ENCODE measurements around the gene GALK1.

The GALK1 gene

GRCh38 chr17:75771334-75772281, 6.6 kb upstream of the GALK1 start:
- H3K9me2 ChIP-seq (ENCODE audit: low read depth, low read length) = no peaks in the 10 kb centered on the region
- H3K4me2 ChIP-seq (ENCODE audit: low read length) = no peak overlapping the region
- peaks cover under 1% of the 10 kb centered on the region; the same call in 1 of the 2 replicates for H3F3A ChIP-seq (ENCODE audit: insufficient read depth, low read length)
- no peak overlapping the region for H3K9ac ChIP-seq (ENCODE audit: low read length)
- peaks cover 6% of the 10 kb centered on the region; the same call in 1 of the 2 replicates for H3K36me3 ChIP-seq (ENCODE audit: insufficient read depth, low read length)
- no peaks in the 10 kb centered on the region for H3K27me3 ChIP-seq (ENCODE audit: insufficient read depth, low read length)
- no peak overlapping the region for H2AFZ ChIP-seq (ENCODE audit: low read length)
- H4K20me1 ChIP-seq (ENCODE audit: insufficient read depth, low read length) = no peaks in the 10 kb centered on the region
- H3K4me3 ChIP-seq (ENCODE audit: low read depth, low read length, poor library complexity, severe bottlenecking) = no peak overlapping the region
- TF ChIP-seq EZH2 (IDR thresholded peaks at IDR 0.05; ENCODE audit: borderline replicate concordance, low read length) (no peak), CTCF (IDR thresholded peaks at IDR 0.05; ENCODE audit: low read length) (no peak)
- peak overlapping the region; percentile 9 for H3K27ac ChIP-seq (ENCODE audit: low read depth, low read length, poor library complexity, severe bottlenecking)
- peaks cover 11% of the 10 kb centered on the region for H3K4me1 ChIP-seq (ENCODE audit: insufficient read depth, low read length, severe bottlenecking)
- H3K79me2 ChIP-seq (ENCODE audit: insufficient read depth, low read length) = no peaks in the 10 kb centered on the region
- no peaks in the 10 kb centered on the region for H3K9me3 ChIP-seq (ENCODE audit: low read length)

DNA sequence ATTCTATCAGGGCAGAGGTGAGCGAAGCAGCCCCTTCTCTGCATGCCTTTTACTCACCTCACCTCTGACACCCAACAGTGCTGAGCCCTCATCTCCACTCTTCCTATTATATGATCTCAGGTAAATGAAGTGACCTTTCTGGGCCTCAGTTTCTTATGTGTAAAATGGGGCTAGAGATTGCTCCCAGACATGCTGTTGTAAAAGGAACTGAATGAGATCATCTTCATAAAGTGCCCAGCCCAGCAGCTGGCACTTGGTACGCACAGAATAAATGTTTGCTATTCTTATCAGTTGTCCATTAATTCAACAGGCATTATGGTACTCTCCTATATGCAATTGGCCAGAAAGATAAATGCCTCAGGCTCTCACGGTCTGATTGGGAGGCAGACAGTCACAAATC, 4.5 kb upstream of the GALK1 start:
- H3K27me3 ChIP-seq (ENCODE audit: insufficient read depth, low read length) = no peaks in the 10 kb centered on the region
- H3K79me2 ChIP-seq (ENCODE audit: insufficient read depth, low read length) = no peaks in the 10 kb centered on the region
- no peak overlapping the region for H2AFZ ChIP-seq (ENCODE audit: low read length)
- H3K4me1 ChIP-seq (ENCODE audit: insufficient read depth, low read length, severe bottlenecking) = peaks cover 10% of the 10 kb centered on the region
- H3K4me3 ChIP-seq (ENCODE audit: low read depth, low read length, poor library complexity, severe bottlenecking) = no peak overlapping the region
- no peaks in the 10 kb centered on the region for H3F3A ChIP-seq (ENCODE audit: insufficient read depth, low read length)
- H4K20me1 ChIP-seq (ENCODE audit: insufficient read depth, low read length) = no peaks in the 10 kb centered on the region
- H3K9ac ChIP-seq (ENCODE audit: low read length) = no peak overlapping the region
- H3K9me3 ChIP-seq (ENCODE audit: low read length) = no peaks in the 10 kb centered on the region
- no peaks in the 10 kb centered on the region for H3K9me2 ChIP-seq (ENCODE audit: low read depth, low read length)
- H3K27ac ChIP-seq (ENCODE audit: low read depth, low read length, poor library complexity, severe bottlenecking) = no peak overlapping the region
- no peak overlapping the region for H3K4me2 ChIP-seq (ENCODE audit: low read length)
- TF ChIP-seq EZH2 (IDR thresholded peaks at IDR 0.05; ENCODE audit: borderline replicate concordance, low read length) (no peak), CTCF (IDR thresholded peaks at IDR 0.05; ENCODE audit: low read length) (no peak)
- no peaks in the 10 kb centered on the region for H3K36me3 ChIP-seq (ENCODE audit: insufficient read depth, low read length)

DNA sequence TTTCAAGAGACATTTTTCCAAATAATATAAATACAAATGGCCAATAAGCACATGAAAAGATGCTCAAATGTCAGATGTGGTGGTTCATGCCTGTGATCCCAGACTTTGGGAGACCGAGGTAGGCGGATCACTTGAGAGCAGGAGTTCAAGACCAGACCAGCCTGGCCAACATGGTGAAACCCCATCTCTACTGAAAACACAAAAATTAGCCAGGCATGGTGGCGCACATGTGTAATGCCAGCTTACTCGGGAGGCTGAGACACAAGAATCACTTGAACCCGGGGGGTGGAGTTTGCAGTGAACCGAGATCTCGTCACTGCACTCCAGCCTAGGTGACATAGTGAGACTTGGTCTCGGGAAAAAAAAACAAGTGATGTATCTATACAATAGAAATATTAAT, 2.9 kb upstream of the GALK1 start:
- H3K4me3 ChIP-seq (ENCODE audit: low read depth, low read length, poor library complexity, severe bottlenecking) = no peak overlapping the region
- H3F3A ChIP-seq (ENCODE audit: insufficient read depth, low read length) = no peaks in the 10 kb centered on the region
- H3K79me2 ChIP-seq (ENCODE audit: insufficient read depth, low read length) = no peaks in the 10 kb centered on the region
- no peak overlapping the region for H3K4me2 ChIP-seq (ENCODE audit: low read length)
- H3K27ac ChIP-seq (ENCODE audit: low read depth, low read length, poor library complexity, severe bottlenecking) = no peak overlapping the region
- no peak overlapping the region for H2AFZ ChIP-seq (ENCODE audit: low read length)
- TF ChIP-seq CTCF (IDR thresholded peaks at IDR 0.05; ENCODE audit: low read length) (no peak), EZH2 (IDR thresholded peaks at IDR 0.05; ENCODE audit: borderline replicate concordance, low read length) (no peak)
- no peaks in the 10 kb centered on the region for H3K9me3 ChIP-seq (ENCODE audit: low read length)
- H3K36me3 ChIP-seq (ENCODE audit: insufficient read depth, low read length) = no peaks in the 10 kb centered on the region
- no peaks in the 10 kb centered on the region for H4K20me1 ChIP-seq (ENCODE audit: insufficient read depth, low read length)
- H3K27me3 ChIP-seq (ENCODE audit: insufficient read depth, low read length) = no peaks in the 10 kb centered on the region
- no peaks in the 10 kb centered on the region for H3K9me2 ChIP-seq (ENCODE audit: low read depth, low read length)
- peaks cover 21% of the 10 kb centered on the region for H3K4me1 ChIP-seq (ENCODE audit: insufficient read depth, low read length, severe bottlenecking)
- H3K9ac ChIP-seq (ENCODE audit: low read length) = no peak overlapping the region
